ENCODE results near the gene PADI1. TPM values are rescaled to one million over a fixed set of nuclear protein-coding genes. Genes with fewer than 3 reads are reported as not detected.

The PADI1 gene
- total RNA-seq, 2 experiments from 2014 or later = not detected

DNA sequence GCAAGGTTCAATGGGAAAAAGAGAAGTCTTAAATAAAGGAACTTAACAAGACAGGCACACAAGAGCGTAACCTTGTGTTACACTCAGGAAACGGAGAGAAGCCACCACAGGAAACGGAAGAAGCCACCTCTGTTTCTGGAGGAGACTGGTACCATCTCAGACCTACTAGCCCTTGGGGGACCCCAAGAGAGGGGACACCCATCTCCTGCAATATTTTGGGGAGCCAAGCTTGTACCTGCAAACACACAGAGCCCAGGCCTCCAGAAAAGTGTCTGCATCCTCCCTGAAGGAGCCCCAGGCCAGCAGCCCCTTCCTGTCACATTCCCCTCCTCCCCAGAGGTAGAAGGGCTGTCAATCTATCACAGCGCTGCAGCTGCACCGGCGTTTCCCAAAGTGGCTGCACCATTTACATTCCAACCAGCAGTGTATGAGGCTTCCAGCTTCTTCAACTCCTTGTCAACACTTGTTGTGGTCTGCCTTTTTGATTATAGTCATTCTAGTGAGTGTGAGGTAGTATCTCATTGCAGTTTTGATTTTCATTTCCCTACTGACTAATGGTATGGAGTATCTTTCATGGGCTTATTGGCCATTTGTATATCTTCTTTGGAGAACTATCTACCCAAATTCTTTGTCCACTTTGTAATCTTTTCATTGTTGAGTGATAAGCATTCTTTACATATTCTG lies 23.0 kb upstream of the PADI1 start:
- TF ChIP-seq, protein P1, sequence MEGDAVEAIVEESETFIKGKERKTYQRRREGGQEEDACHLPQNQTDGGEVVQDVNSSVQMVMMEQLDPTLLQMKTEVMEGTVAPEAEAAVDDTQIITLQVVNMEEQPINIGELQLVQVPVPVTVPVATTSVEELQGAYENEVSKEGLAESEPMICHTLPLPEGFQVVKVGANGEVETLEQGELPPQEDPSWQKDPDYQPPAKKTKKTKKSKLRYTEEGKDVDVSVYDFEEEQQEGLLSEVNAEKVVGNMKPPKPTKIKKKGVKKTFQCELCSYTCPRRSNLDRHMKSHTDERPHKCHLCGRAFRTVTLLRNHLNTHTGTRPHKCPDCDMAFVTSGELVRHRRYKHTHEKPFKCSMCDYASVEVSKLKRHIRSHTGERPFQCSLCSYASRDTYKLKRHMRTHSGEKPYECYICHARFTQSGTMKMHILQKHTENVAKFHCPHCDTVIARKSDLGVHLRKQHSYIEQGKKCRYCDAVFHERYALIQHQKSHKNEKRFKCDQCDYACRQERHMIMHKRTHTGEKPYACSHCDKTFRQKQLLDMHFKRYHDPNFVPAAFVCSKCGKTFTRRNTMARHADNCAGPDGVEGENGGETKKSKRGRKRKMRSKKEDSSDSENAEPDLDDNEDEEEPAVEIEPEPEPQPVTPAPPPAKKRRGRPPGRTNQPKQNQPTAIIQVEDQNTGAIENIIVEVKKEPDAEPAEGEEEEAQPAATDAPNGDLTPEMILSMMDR (IDR thresholded peaks at IDR 0.05) = no peak
- POLR2A ChIA-PET = no interaction called here
- H3K9me3 Mint-ChIP-seq = no peaks in the 10 kb centered on the region
- CTCF ChIA-PET = no interaction called here
- DNase-seq = peak; percentile 21
- H3K4me3 Mint-ChIP-seq = peak overlapping the region; percentile 36
- H3K27ac Mint-ChIP-seq = peak overlapping the region; percentile 69
- peaks cover 26% of the 10 kb centered on the region for H3K4me1 Mint-ChIP-seq (ENCODE audit: low read depth)
- H3K27me3 Mint-ChIP-seq = peaks cover 7% of the 10 kb centered on the region
- intact Hi-C loops (cut with micrococcal nuclease) = no loop called here
- no peaks in the 10 kb centered on the region for H3K36me3 Mint-ChIP-seq (ENCODE audit: low read depth)
- peak; percentile 24 for ATAC-seq

DNA sequence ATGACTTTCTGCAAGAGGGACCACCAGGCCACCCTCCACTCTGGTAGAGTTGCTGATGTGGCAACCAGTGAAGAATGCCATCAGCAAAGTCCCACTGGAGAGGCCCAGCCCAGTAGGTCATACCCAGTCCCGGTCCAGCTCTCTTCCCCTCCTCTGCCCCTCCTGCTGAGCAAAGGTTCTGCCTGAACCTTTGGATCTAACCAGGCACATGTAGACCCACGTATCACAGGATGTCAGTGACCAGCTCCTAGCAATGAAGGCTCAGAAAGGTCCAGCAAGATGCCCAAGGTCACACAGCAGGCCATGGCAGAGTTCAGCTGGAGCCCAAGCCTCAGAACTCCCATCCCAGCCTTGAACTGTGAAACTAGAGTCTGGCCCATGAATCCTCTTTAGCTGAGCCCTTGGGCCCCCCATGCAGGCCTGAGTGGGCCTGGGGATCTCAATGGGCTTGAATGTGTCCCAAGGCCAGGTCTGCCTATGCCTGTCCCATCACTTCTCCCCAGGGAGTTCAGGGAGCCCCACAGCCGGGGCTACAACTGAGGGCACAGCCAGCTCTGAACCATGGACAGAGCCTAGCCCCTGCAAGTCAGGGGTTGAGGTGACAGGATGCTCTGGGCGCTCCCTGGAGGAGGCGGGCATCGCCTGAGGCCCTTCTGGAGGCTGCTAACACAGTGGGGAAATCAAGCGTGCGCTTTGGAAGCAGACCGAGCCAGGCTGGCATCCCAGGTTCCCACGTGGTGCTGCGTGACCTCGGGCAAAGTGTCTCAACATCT lies 21.4 kb upstream of the PADI1 start:
- Mint-ChIP-seq H3K9me3 (peaks cover 5% of the 10 kb centered on the region), H3K27me3 (peaks cover 3% of the 10 kb centered on the region), H3K4me1 (ENCODE audit: low read depth) (peaks cover 26% of the 10 kb centered on the region), H3K36me3 (ENCODE audit: low read depth) (no peaks in the 10 kb centered on the region), H3K4me3 (no peak overlapping the region), H3K27ac (no peak overlapping the region)
- intact Hi-C loops (cut with micrococcal nuclease) = no loop called here
- ChIA-PET POLR2A (no interaction called here), CTCF (interaction anchor here (1.0 kb wide), 1 partner anchor 53 kb away, joined by 3 read pairs; no protein-coding TSS in a partner anchor)
- ATAC-seq = no peak
- TF ChIP-seq, protein P1 (IDR thresholded peaks at IDR 0.05) = no peak
- no peak for DNase-seq

DNA sequence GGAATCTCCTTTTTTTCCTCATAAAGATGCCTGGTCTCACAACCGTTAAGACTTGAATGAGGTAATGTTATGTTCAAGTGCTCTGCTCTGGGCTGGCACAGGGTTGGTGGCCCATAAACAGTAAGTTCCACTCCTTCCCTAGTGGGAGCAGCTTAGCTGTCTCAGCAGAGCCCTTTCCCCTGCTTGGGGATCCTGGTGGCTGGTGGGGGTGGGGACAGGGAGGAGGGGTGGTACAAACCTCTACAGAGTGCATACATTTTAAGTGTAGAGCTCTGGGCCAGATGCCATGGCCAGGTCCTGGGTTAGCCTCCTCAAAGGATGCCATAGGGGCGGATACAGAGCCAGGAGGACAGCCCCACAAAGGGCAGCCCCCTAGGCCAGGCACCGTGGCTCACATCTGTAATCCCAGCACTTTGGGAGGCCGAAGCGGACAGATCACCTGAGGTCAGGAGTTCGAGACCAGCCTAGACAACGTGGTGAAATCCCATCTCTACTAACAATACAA lies 20.7 kb upstream of the PADI1 start:
- TF ChIP-seq, protein P1 (IDR thresholded peaks at IDR 0.05) = no peak
- Mint-ChIP-seq H3K9me3 (peaks cover 11% of the 10 kb centered on the region), H3K4me1 (ENCODE audit: low read depth) (peaks cover 26% of the 10 kb centered on the region), H3K27ac (no peak overlapping the region), H3K27me3 (peaks cover 2% of the 10 kb centered on the region), H3K36me3 (ENCODE audit: low read depth) (no peaks in the 10 kb centered on the region), H3K4me3 (no peak overlapping the region)
- ChIA-PET CTCF (interaction anchor here (2.1 kb wide), 1 partner anchor 8 kb away, joined by 4 read pairs; no protein-coding TSS in a partner anchor), POLR2A (no interaction called here)
- intact Hi-C loops (cut with micrococcal nuclease) = no loop called here
- DNase-seq (no peak), ATAC-seq (no peak)

DNA sequence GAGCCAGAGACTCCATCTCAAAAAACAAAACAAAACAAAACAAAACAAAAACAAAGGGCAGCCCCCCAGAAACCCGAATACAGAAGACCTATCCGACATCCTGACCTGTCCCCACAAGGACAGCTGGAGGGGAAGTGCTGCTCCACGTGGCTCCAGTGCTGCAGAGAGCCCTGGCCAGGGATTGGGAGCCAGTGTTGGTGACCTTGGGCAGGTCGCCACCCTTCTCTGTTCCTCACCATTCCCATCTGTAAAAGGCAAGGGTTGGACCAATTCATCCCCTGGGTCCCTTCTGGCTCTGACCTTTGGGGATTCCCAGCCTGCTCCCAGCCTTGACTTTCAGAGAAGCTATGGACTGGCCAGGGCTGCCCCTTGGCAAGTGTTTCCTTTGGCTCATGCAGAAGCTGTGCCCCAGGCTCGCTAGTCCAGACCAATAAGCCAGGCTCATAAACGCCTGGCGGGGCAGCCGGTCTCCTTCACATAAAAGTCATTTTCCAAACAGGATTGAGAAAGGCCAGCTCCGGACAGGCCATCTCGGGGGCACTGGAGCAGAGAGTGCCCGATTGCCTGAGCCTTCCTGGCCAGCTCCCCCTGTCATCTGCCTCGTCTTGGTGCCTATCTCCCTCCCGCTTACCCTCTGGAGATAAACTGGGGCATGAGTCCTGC lies 20.0 kb upstream of the PADI1 start:
- POLR2A ChIA-PET = interaction anchor here (1.4 kb wide), 1 partner anchor 9 kb away, joined by 5 read pairs; no protein-coding TSS in a partner anchor

More for the DNA sequence above, 20.0 kb upstream of the PADI1 start:
- H3K4me3 Mint-ChIP-seq = no peak overlapping the region
- H3K9me3 Mint-ChIP-seq = peaks cover 11% of the 10 kb centered on the region
- H3K36me3 Mint-ChIP-seq (ENCODE audit: low read depth) = no peaks in the 10 kb centered on the region
- intact Hi-C loops (cut with micrococcal nuclease) = no loop called here
- ATAC-seq (no peak), DNase-seq (no peak)
- peaks cover 26% of the 10 kb centered on the region for H3K4me1 Mint-ChIP-seq (ENCODE audit: low read depth)
- H3K27me3 Mint-ChIP-seq = no peaks in the 10 kb centered on the region
- H3K27ac Mint-ChIP-seq = no peak overlapping the region
- TF ChIP-seq, protein P1 (IDR thresholded peaks at IDR 0.05) = no peak
- CTCF ChIA-PET = interaction anchor here (2.1 kb wide), 1 partner anchor 8 kb away, joined by 4 read pairs; no protein-coding TSS in a partner anchor

All from activated CD8-positive, alpha-beta T cell treated with anti-CD3 and anti-CD28 coated beads for 36 hours (primary cell).